Inflammatory macrophage (primary cell): ENCODE measurements around the gene ADTRP.
A peak's percentile ranks its signal among the peaks of the same experiment; 100 is the strongest.
"Not testable (repeated sequence)": the region's sequence is repeated elsewhere in the genome, so short reads cannot be mapped to it uniquely, and the experiment has no call there.

Experiments
- DNase-seq, 2 donors: peaks; one replicate each; pipeline ENCODE4 v3.0.0-alpha.2; 2020 to 2022

ADTRP gene

GRCh38 chr6:11689847-11690246 lies 88.8 kb downstream of the ADTRP start:
- no peak for DNase-seq

- not testable (repeated sequence) for DNase-seq
These were observed 89.2 kb downstream of the ADTRP start for GRCh38 chr6:11689400-11689799.

GRCh38 chr6:11688425-11688709 lies 90.2 kb downstream of the ADTRP start:
- DNase-seq, result no peak

- no peak for DNase-seq
These were observed 93.0 kb downstream of the ADTRP start for GRCh38 chr6:11685481-11686093.

- DNase-seq, result no peak
These were observed 93.6 kb downstream of the ADTRP start for GRCh38 chr6:11684901-11685480.

- DNase-seq, result peak; percentile 30 to 52
These were observed 94.7 kb downstream of the ADTRP start for GRCh38 chr6:11683871-11684270.

GRCh38 chr6:11682561-11682975 lies 96.0 kb downstream of the ADTRP start:
- DNase-seq, result no peak

- no peak for DNase-seq
These were observed 96.8 kb downstream of the ADTRP start for GRCh38 chr6:11681770-11682169.

GRCh38 chr6:11681357-11681756 lies 97.2 kb downstream of the ADTRP start:
- no peak for DNase-seq

- not testable (repeated sequence) for DNase-seq
These were observed 98.1 kb downstream of the ADTRP start for GRCh38 chr6:11680479-11680878.

- no peak for DNase-seq
These were observed 99.5 kb downstream of the ADTRP start for GRCh38 chr6:11679099-11679498.

- DNase-seq, result peak in 1 of 2 donors; percentile 34
These were observed 103.0 kb downstream of the ADTRP start for GRCh38 chr6:11675601-11676000.

- DNase-seq, result no peak
These were observed 105.9 kb downstream of the ADTRP start for GRCh38 chr6:11672669-11673068.

- no peak for DNase-seq
These were observed 106.3 kb downstream of the ADTRP start for GRCh38 chr6:11672256-11672655.

- DNase-seq, result no peak
These were observed 108.9 kb downstream of the ADTRP start for GRCh38 chr6:11669696-11670095.

GRCh38 chr6:11668455-11668854 lies 110.1 kb downstream of the ADTRP start:
- DNase-seq, result no peak

GRCh38 chr6:11667876-11668275 lies 110.7 kb downstream of the ADTRP start:
- no peak for DNase-seq

GRCh38 chr6:11665604-11666326 lies 112.8 kb downstream of the ADTRP start:
- peak; percentile 27 to 54 for DNase-seq
